Neuronal stem cell (in vitro differentiated cells): ENCODE results near the gene RIPOR3.
"Not testable (repeated sequence)": the region's sequence is repeated elsewhere in the genome, so short reads cannot be mapped to it uniquely, and the experiment has no call there.

Experiments
- DNase-seq: peaks from one replicate; pipeline ENCODE4 v3.0.0-alpha.2; 2013; ENCODE audit warnings: low spot score
- H2AFZ ChIP-seq: one replicate; pipeline ENCODE4 v1.6.1; 2013; ENCODE audit warnings: mild to moderate bottlenecking, low read length, inconsistent platforms
- H2AK5ac ChIP-seq: 2 replicates; pipeline ENCODE4 v1.6.1; 2013; ENCODE audit warnings: low read depth, mild to moderate bottlenecking, inconsistent platforms, low read length, moderate library complexity, mixed read lengths
- H2BK120ac ChIP-seq: 2 replicates; pipeline ENCODE4 v1.6.1; 2013; ENCODE audit warnings: low read depth, mild to moderate bottlenecking, inconsistent platforms, low read length, moderate library complexity, mixed read lengths
- H2BK12ac ChIP-seq: one replicate; pipeline ENCODE4 v1.6.1; 2013; ENCODE audit warnings: low read length, inconsistent platforms
- H2BK15ac ChIP-seq: 2 replicates; pipeline ENCODE4 v1.6.1; 2013; ENCODE audit warnings: mild to moderate bottlenecking, low read length, inconsistent platforms, mixed read lengths
- H2BK5ac ChIP-seq: one replicate; pipeline ENCODE4 v1.6.1; 2013; ENCODE audit warnings: inconsistent platforms, mild to moderate bottlenecking, low read length, moderate library complexity
- H3K14ac ChIP-seq: one replicate; pipeline ENCODE4 v1.6.1; 2013; ENCODE audit warnings: low read length, inconsistent platforms
- H3K18ac ChIP-seq: 2 replicates; pipeline ENCODE4 v1.6.1; 2013; ENCODE audit warnings: low read length, inconsistent platforms
- H3K23ac ChIP-seq: 2 replicates; pipeline ENCODE4 v1.6.1; 2013; ENCODE audit warnings: low read depth, mild to moderate bottlenecking, mixed read lengths, low read length, inconsistent platforms; ENCODE audit not compliant: poor library complexity
- H3K27ac ChIP-seq: replicated peaks from 3 replicates; pipeline ENCODE4 v1.5.1; 2013; ENCODE audit warnings: low read length, inconsistent platforms
- H3K27me3 ChIP-seq, 3 experiments: 2 replicates each; pipeline ENCODE4 v1.6.1; 2013; ENCODE audit warnings: low read length in 3 of 3, mild to moderate bottlenecking in 2 of 3, inconsistent platforms in 1 of 3, low read depth in 1 of 3, mixed read lengths in 1 of 3, moderate library complexity in 1 of 3; ENCODE audit not compliant: control insufficient read depth in 3 of 3, insufficient read depth in 3 of 3
- H3K36me3 ChIP-seq, 2 donors: replicated peaks in 1 of 2; 2 replicates each; pipeline ENCODE4 v1.6.1; 2013; ENCODE audit warnings: low read length in 2 of 2; ENCODE audit not compliant: control insufficient read depth in 2 of 2, insufficient read depth in 2 of 2
- H3K4ac ChIP-seq: 2 replicates; pipeline ENCODE4 v1.6.1; 2013; ENCODE audit warnings: inconsistent platforms, mild to moderate bottlenecking, low read length, moderate library complexity
- H3K4me1 ChIP-seq, 2 donors: 1 replicate in 1 of 2; 2 replicates in 1 of 2; pipeline ENCODE4 v1.6.1; 2013; ENCODE audit warnings: low read length in 2 of 2, low read depth in 1 of 2; ENCODE audit not compliant: control insufficient read depth in 2 of 2, insufficient read depth in 1 of 2
- H3K4me2 ChIP-seq: one replicate; pipeline ENCODE4 v1.6.1; 2013; ENCODE audit warnings: mild to moderate bottlenecking, low read length, inconsistent platforms; ENCODE audit not compliant: insufficient read depth, poor library complexity, severe bottlenecking
- H3K4me3 ChIP-seq, 2 donors: 2 replicates each; pipeline ENCODE4 v1.5.1; 2013; ENCODE audit warnings: low read length in 2 of 2, mild to moderate bottlenecking in 2 of 2, inconsistent platforms in 1 of 2, moderate library complexity in 1 of 2
- H3K79me1 ChIP-seq: one replicate; pipeline ENCODE4 v1.6.1; 2013; ENCODE audit warnings: low read depth, mild to moderate bottlenecking, inconsistent platforms, low read length, moderate library complexity
- H3K9ac ChIP-seq: one replicate; pipeline ENCODE4 v1.6.1; 2013; ENCODE audit warnings: mild to moderate bottlenecking, low read depth, low read length, inconsistent platforms; ENCODE audit not compliant: poor library complexity
- H3K9me3 ChIP-seq, 2 donors: replicated peaks in 1 of 2; 2 replicates each; pipeline versions ENCODE3 to v1.6.1; 2013; ENCODE audit warnings: low read length in 2 of 2, mild to moderate bottlenecking in 2 of 2, inconsistent platforms in 1 of 2, low read depth in 1 of 2, mixed read lengths in 1 of 2, moderate library complexity in 1 of 2; ENCODE audit not compliant: control insufficient read depth in 2 of 2, insufficient read depth in 1 of 2
- H4K8ac ChIP-seq: one replicate; pipeline ENCODE4 v1.6.1; 2013; ENCODE audit warnings: low read depth, mild to moderate bottlenecking, inconsistent platforms, low read length, moderate library complexity
- H4K91ac ChIP-seq: one replicate; pipeline ENCODE4 v1.6.1; 2013; ENCODE audit warnings: low read length, low read depth, mild to moderate bottlenecking, inconsistent platforms; ENCODE audit not compliant: poor library complexity
- WGBS, 2 donors: extraction: QIAGEN DNeasy Blood & Tissue Kit; methylation state at CpG; one replicate each; pipeline ENCODE4 v1.1.7; 2013; ENCODE audit warnings: missing lambda C conversion rate in 2 of 2, mixed read lengths in 1 of 2; ENCODE audit not compliant: insufficient read length in 2 of 2, insufficient replicate concordance in 1 of 2; ENCODE audit errors: extremely low coverage in 2 of 2; 5-methylcytosine and 5-hydroxymethylcytosine counted together

Gene RIPOR3

DNA sequence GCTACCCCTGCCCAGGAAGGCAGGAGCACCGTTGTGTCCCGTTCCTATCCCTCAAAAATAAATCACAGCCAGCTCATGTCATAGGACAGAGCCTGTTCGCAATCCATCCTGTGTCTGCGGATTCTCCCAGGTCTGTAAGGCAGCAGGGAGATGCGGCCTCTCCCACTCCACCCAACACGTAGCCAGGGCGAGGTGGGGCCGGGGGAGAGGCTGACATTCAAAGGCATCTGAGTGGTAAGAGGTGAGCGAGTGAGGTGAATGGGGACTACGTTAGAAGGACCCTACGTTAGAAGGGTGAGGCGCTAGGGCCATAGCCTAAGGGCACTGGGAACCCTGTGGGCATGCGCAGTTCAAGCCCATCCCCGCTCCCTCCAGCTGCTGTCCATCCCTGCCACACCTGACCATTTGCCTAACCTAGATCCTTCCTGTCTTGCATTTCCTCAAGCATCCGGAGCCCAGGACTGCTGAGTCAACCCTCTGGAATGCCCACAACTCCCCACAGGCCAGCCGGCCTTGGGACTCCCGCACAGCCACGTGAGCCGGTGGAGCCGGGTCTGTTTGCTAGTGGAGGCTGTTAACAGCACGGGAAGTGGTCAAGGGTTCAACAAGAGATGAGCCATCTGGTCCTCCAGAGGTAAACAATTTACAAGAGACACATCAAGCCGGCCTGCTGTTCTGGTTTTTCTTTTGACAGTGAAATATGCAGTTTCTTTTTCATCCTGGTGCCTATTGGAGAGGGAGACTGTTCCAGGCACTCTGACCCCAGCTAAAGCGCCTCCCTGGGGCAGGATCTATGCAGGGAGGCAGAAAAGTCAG lies 45.9 kb downstream of the RIPOR3 start:
- H3K4ac ChIP-seq, result no peak overlapping the region
- peak overlapping the region; percentile 36 for H2AK5ac ChIP-seq
- no peak for DNase-seq
- H3K27me3 ChIP-seq, result no peaks in the 10 kb centered on the region
- no peak overlapping the region for H3K27ac ChIP-seq
- no peaks in the 10 kb centered on the region for H3K79me1 ChIP-seq
- H4K91ac ChIP-seq, result peak overlapping the region; percentile 46
- H3K4me1 ChIP-seq, result peaks cover 10 to 14% of the 10 kb centered on the region in 2 donors
- H2BK120ac ChIP-seq, result no peak overlapping the region
- peak overlapping the region; percentile 49 for H3K23ac ChIP-seq
- H4K8ac ChIP-seq, result no peak overlapping the region
- no peak overlapping the region for H3K4me3 ChIP-seq
- H3K4me2 ChIP-seq, result no peak overlapping the region
- H3K36me3 ChIP-seq, result no peaks in the 10 kb centered on the region
- no CpG with 5 or more reads among the region's 23 CpGs for WGBS, 2 donors
- peak overlapping the region; percentile 85 for H3K18ac ChIP-seq
- H2BK5ac ChIP-seq, result no peak overlapping the region
- peaks cover 4 to 7% of the 10 kb centered on the region in 2 donors for H3K9me3 ChIP-seq
- peak overlapping the region; percentile 5 for H2BK12ac ChIP-seq
- peak overlapping the region; percentile 71 for H2AFZ ChIP-seq
- peak overlapping the region; percentile 75 for H2BK15ac ChIP-seq
- no peak overlapping the region for H3K9ac ChIP-seq
- no peak overlapping the region for H3K14ac ChIP-seq

- no peak overlapping the region for H3K27ac ChIP-seq
- H2BK120ac ChIP-seq, result no peak overlapping the region
Observed at GRCh38 chr20:50642288-50642803, 49.0 kb downstream of the RIPOR3 start.

GRCh38 chr20:50641625-50642287 lies 49.6 kb downstream of the RIPOR3 start:
- peak overlapping the region; percentile 5 for H2AK5ac ChIP-seq
- H3K79me1 ChIP-seq, H4K91ac ChIP-seq, H3K14ac ChIP-seq, H3K36me3 ChIP-seq, H4K8ac ChIP-seq, H3K4me3 ChIP-seq, H3K4me2 ChIP-seq, DNase-seq, H3K27ac ChIP-seq, H2BK120ac ChIP-seq, H3K27me3 ChIP-seq, H2BK5ac ChIP-seq, H3K4ac ChIP-seq, H3K9me3 ChIP-seq: not testable (repeated sequence)
- peak overlapping the region; percentile 75 for H2BK12ac ChIP-seq
- peak overlapping the region; percentile 61 for H2AFZ ChIP-seq
- H3K18ac ChIP-seq, result peak overlapping the region; percentile 85
- peak overlapping the region; percentile 78 for H2BK15ac ChIP-seq
- no CpG with 5 or more reads among the region's 11 CpGs for WGBS, 2 donors
- H3K23ac ChIP-seq, result peak overlapping the region; percentile 55
- peak overlapping the region; percentile 63 for H3K9ac ChIP-seq
- peaks cover 22 to 27% of the 10 kb centered on the region in 2 donors for H3K4me1 ChIP-seq

More at GRCh38 chr20:50642288-50642803, 49.0 kb downstream of the RIPOR3 start:
- Histone ChIP-seq H4K8ac (no peak overlapping the region), H2BK5ac (no peak overlapping the region), H4K91ac (no peak overlapping the region), H2AFZ (peak overlapping the region; percentile 61), H2BK15ac (no peak overlapping the region), H3K4ac (no peak overlapping the region), H3K36me3 (no peaks in the 10 kb centered on the region), H2AK5ac (no peak overlapping the region), H3K9me3 (peaks cover 1 to 7% of the 10 kb centered on the region in 2 donors), H3K4me2 (no peak overlapping the region), H3K27me3 (no peaks in the 10 kb centered on the region), H3K4me1 (peaks cover 16 to 23% of the 10 kb centered on the region in 2 donors), H3K9ac (no peak overlapping the region), H3K14ac (no peak overlapping the region), H2BK12ac (no peak overlapping the region), H3K4me3 (no peak overlapping the region), H3K18ac (no peak overlapping the region), H3K79me1 (no peaks in the 10 kb centered on the region), H3K23ac (no peak overlapping the region)
- no CpG with 5 or more reads among the region's 4 CpGs for WGBS, 2 donors
- DNase-seq, result no peak
